ENCODE data around the gene UGT3A2.

UGT3A2 gene

GRCh38 chr5:36001032-36001431 is 65.7 kb downstream of the UGT3A2 start:
- no peak for DNase-seq

GRCh38 chr5:35999547-35999946 is 67.1 kb downstream of the UGT3A2 start:
- no peak for DNase-seq

- no peak for DNase-seq
Observed at GRCh38 chr5:35996076-35996475, 70.6 kb downstream of the UGT3A2 start.

GRCh38 chr5:35990941-35991611 is 75.6 kb downstream of the UGT3A2 start, which contains the start of gene UGT3A1:
UGT3A1 (minus strand) TSS chr5:35991390; CDS start chr5:35991240, 150 bp downstream.
- no peak for DNase-seq

GRCh38 chr5:35990520-35990919 is 76.2 kb downstream of the UGT3A2 start:
- DNase-seq = no peak

GRCh38 chr5:35988529-35988928 is 78.2 kb downstream of the UGT3A2 start:
- DNase-seq = no peak

- no peak for DNase-seq
Observed at GRCh38 chr5:35987776-35988175, 78.9 kb downstream of the UGT3A2 start.
